C4-2B (cell line): ENCODE measurements around the gene SYNE2.

Experiments
- CTCF ChIP-seq: fragments of 450-650 bp; conservative IDR thresholded peaks from 2 replicates; pipeline ENCODE4 v1.5.1; 2017; ENCODE audit warnings: mild to moderate bottlenecking
- ZFX ChIP-seq: fragments of 450-650 bp; IDR thresholded peaks from 2 replicates; pipeline ENCODE4 v1.6.1; 2017

GRCh38 chr14:63972323-63972932 lies 119.6 kb downstream of the SYNE2 start:
- TF ChIP-seq CTCF (no peak), ZFX (no peak)
